T-helper 2 cell treated with Interferon-gamma antibody and Interleukin-4, amounts not matched to agents 5 μg/mL and 100 μg/mL, for 36 hours (primary cell): ENCODE results near the gene VWA2.

Experiments
- DNase-seq: peaks from one replicate; pipeline ENCODE4 v3.0.0; 2021; ENCODE audit warnings: low spot score
- H3K27ac Mint-ChIP-seq: one replicate; pipeline ENCODE4 v1.8.0; 2021; ENCODE audit warnings: mild to moderate bottlenecking, mixed read lengths
- H3K27me3 Mint-ChIP-seq: one replicate; pipeline ENCODE4 v1.8.0; 2021; ENCODE audit warnings: low read depth, mixed read lengths
- H3K36me3 Mint-ChIP-seq: one replicate; pipeline ENCODE4 v1.8.0; 2021; ENCODE audit warnings: low read depth, mixed read lengths
- H3K4me1 Mint-ChIP-seq: one replicate; pipeline ENCODE4 v1.8.0; 2021; ENCODE audit warnings: low read depth, mixed read lengths
- H3K4me3 Mint-ChIP-seq: one replicate; pipeline ENCODE4 v1.8.0; 2022; ENCODE audit warnings: mild to moderate bottlenecking, moderate library complexity, mixed read lengths
- H3K9me3 Mint-ChIP-seq: one replicate; pipeline ENCODE4 v1.8.0; 2021; ENCODE audit warnings: mixed read lengths

The VWA2 gene

DNA sequence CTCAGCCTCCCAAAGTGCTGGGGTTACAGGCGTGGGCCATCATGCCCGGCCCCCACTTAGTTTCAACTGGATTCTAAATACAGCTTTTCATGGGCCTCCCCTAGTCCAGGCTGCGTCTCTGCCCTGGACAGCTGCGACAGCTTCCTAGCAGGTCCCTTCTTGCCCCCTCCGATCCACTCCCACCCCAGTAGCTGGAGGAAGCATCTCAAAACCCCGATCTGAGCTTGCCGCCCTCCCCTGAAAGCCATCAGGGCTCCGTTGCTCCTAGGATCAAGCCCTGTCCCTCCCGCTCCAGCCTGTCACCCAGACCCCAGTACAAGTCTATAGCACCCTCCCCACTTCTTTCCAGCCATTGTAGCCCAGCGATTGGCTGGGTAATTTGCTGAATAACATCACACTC is 64.5 kb downstream of the VWA2 start:
- Mint-ChIP-seq H3K9me3 (no peaks in the 10 kb centered on the region), H3K4me3 (peak overlapping the region; percentile 86), H3K27me3 (no peaks in the 10 kb centered on the region), H3K4me1 (peaks cover 10% of the 10 kb centered on the region), H3K36me3 (no peaks in the 10 kb centered on the region), H3K27ac (no peak overlapping the region)
- no peak for DNase-seq

DNA sequence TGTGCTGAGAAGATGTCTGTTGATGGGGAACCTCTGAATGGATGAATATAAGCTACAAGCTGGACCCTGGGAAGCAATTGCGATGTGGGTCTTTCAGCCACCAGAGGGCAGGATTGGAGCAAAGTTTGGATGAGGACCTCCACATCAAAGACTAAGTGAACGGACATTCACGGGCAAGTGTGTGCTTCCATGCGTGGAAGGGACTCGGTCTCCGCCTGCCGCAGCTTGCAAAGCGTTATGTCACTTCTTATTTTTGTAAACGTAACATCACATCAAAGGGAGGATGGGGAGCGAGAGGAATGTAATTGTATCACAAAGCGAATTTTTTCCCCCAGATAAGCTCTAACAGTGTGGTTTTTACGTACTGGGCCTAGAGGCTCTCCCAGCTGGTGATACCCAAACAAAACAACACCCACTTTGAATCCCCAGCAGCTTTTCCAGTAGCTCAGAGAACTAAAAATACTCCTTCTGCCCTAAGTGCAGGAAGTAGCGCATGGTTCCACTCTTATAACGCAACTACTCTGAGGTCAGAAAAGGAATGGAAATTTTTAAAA is 65.0 kb downstream of the VWA2 start:
- no peaks in the 10 kb centered on the region for H3K9me3 Mint-ChIP-seq
- peaks cover 10% of the 10 kb centered on the region for H3K4me1 Mint-ChIP-seq
- peak overlapping the region; percentile 86 for H3K4me3 Mint-ChIP-seq
- H3K27ac Mint-ChIP-seq: peak overlapping the region; percentile 60
- H3K27me3 Mint-ChIP-seq: no peaks in the 10 kb centered on the region
- DNase-seq: peak; percentile 65
- no peaks in the 10 kb centered on the region for H3K36me3 Mint-ChIP-seq

DNA sequence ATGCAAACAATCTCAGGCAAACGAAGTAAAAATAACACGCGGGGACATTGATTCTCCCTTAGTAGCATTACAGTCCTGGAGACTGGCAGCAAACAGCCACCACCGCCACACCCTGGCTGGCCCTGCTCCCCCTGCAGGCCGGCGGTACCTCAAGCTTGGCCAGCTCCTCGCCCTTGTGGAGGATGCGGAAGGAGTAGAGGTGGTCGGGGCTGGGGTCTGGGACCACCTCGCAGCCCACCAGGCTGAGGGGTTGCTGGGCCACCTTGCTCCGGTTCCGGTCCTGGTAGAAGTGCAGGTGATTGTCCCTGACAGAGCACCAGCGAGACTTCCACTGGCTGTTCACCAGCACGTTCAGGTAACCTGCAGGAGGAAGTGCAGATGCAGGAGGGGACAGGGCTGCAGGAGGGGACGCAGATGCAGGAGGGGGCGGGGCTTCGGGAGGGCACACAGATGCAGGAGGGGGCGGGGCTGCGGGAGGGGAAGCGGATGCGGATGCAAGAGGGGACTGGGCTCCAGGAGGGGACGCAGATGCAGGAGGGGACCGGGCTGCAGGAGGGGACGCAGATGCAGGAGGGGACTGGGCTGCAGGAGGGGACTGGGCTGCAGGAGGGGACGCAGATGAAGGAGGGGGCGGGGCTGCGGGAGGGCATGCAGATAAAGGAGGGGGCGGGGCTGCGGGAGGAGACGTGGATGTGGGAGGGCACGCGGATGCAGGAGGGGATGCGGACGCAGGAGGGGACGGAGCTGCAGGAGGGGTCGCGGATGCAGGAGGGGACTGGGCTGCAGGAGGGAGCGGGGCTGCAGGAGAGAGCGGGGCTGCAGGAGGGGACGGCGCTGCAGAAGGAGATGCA is 65.7 kb downstream of the VWA2 start:
- H3K4me3 Mint-ChIP-seq: peak overlapping the region; percentile 86
- no peaks in the 10 kb centered on the region for H3K36me3 Mint-ChIP-seq
- H3K27me3 Mint-ChIP-seq: no peaks in the 10 kb centered on the region
- DNase-seq: peak; percentile 41
- peak overlapping the region; percentile 60 for H3K27ac Mint-ChIP-seq
- H3K9me3 Mint-ChIP-seq: no peaks in the 10 kb centered on the region
- H3K4me1 Mint-ChIP-seq: peaks cover 10% of the 10 kb centered on the region

- DNase-seq: no peak
- no peaks in the 10 kb centered on the region for H3K9me3 Mint-ChIP-seq
- H3K27me3 Mint-ChIP-seq: no peaks in the 10 kb centered on the region
- H3K4me3 Mint-ChIP-seq: peak overlapping the region; percentile 86
- H3K27ac Mint-ChIP-seq: no peak overlapping the region
- H3K4me1 Mint-ChIP-seq: peaks cover 10% of the 10 kb centered on the region
- H3K36me3 Mint-ChIP-seq: no peaks in the 10 kb centered on the region
Measured at GRCh38 chr10:114305521-114305925, 66.5 kb downstream of the VWA2 start.

GRCh38 chr10:114306116-114306973 is 67.3 kb downstream of the VWA2 start:
- no peak for DNase-seq
- no peaks in the 10 kb centered on the region for H3K9me3 Mint-ChIP-seq
- H3K27me3 Mint-ChIP-seq: no peaks in the 10 kb centered on the region
- no peak overlapping the region for H3K4me3 Mint-ChIP-seq
- H3K36me3 Mint-ChIP-seq: no peaks in the 10 kb centered on the region
- no peak overlapping the region for H3K27ac Mint-ChIP-seq
- peaks cover 10% of the 10 kb centered on the region for H3K4me1 Mint-ChIP-seq

DNA sequence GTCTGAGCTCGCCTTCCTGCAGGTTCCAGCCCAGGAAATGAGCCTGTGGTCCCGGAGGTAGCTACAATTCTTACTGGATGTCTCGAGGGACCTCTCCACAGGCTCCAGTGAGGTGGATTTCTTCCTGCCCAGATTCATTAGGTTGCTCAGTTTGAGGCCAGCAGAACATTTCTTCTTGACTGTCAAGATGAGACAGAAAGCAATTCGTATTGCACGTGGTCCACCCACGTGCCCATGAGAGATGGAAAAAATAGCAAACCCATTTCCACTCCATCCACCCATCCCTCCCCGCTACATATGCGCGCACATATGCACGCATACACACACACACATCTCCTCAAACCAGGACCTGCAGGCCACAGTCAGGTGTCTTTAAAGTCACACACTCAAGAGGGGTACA is 68.7 kb downstream of the VWA2 start:
- Mint-ChIP-seq H3K4me1 (peaks cover 10% of the 10 kb centered on the region), H3K4me3 (no peak overlapping the region), H3K36me3 (no peaks in the 10 kb centered on the region), H3K27me3 (no peaks in the 10 kb centered on the region), H3K9me3 (no peaks in the 10 kb centered on the region), H3K27ac (no peak overlapping the region)
- no peak for DNase-seq

- no peaks in the 10 kb centered on the region for H3K27me3 Mint-ChIP-seq
- peaks cover 8% of the 10 kb centered on the region for H3K4me1 Mint-ChIP-seq
- no peak overlapping the region for H3K27ac Mint-ChIP-seq
- no peaks in the 10 kb centered on the region for H3K9me3 Mint-ChIP-seq
- DNase-seq: no peak
- H3K4me3 Mint-ChIP-seq: no peak overlapping the region
- no peaks in the 10 kb centered on the region for H3K36me3 Mint-ChIP-seq
Measured at GRCh38 chr10:114308531-114309363, 69.7 kb downstream of the VWA2 start.

DNA sequence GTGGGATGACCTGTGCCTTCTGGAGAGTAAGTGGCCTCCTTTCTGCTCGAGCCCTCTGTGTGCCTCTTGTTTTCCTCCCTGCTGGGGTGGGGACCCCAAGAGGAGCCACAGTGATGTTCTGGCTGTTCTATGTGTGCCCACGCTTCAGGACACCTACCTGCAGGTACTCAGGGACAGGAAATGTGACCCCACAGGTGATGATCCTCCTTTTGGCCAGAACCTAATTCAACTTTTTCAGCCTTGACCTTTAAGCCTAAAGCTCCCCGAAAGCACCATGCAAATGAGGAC is 70.3 kb downstream of the VWA2 start:
- H3K36me3 Mint-ChIP-seq: no peaks in the 10 kb centered on the region

DNA sequence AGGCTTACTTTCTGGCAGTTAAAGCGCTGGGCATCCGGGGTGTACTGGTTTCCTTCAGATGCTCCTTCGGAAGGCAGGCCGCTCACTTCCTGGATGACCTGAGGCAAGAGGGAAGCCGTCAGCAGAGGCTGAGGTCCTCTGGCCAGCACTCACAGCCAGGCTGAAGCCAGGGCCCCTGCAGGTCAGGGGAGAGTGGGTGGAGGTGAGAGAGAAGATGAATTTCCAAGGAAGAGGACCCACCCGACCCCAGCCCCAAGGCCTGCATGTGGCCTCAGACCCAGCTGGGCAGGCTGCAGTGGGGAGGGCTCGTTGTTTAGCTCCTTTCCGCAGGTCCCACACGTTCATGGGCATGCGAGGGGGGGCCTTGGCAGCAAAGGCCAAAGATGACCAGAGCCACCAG is 71.3 kb downstream of the VWA2 start:
- H3K27me3 Mint-ChIP-seq: no peaks in the 10 kb centered on the region

More for the DNA sequence above, 70.3 kb downstream of the VWA2 start:
- H3K4me1 Mint-ChIP-seq: peaks cover 2% of the 10 kb centered on the region
- no peak overlapping the region for H3K4me3 Mint-ChIP-seq
- H3K27ac Mint-ChIP-seq: no peak overlapping the region
- no peaks in the 10 kb centered on the region for H3K9me3 Mint-ChIP-seq
- DNase-seq: no peak
- H3K27me3 Mint-ChIP-seq: no peaks in the 10 kb centered on the region

DNA sequence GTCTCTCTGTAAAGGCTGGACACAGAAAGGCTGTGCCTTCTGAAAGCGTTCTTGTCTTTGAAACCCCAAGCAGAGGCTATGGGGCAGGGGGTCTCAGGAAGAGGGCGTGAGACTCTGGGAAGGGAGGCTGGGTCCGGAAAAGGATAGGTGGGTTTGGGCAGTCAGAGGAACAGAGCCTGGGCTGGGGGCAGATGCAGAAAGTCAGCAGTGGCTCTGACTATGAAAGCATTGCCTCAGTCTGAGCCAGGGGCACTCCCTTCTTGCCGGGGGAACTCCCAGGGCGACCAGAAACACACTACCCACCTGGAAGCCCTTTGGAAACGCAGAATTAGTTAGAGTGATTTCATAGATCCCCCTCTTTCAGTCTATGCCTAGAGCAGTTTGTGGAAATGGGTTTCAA is 72.0 kb downstream of the VWA2 start:
- no peaks in the 10 kb centered on the region for H3K9me3 Mint-ChIP-seq
- H3K4me1 Mint-ChIP-seq: no peaks in the 10 kb centered on the region
- H3K36me3 Mint-ChIP-seq: no peaks in the 10 kb centered on the region
- no peak overlapping the region for H3K4me3 Mint-ChIP-seq
- no peak overlapping the region for H3K27ac Mint-ChIP-seq
- no peak for DNase-seq
- no peaks in the 10 kb centered on the region for H3K27me3 Mint-ChIP-seq

More for the DNA sequence above, 71.3 kb downstream of the VWA2 start:
- H3K27ac Mint-ChIP-seq: no peak overlapping the region
- no peaks in the 10 kb centered on the region for H3K9me3 Mint-ChIP-seq
- H3K4me1 Mint-ChIP-seq: no peaks in the 10 kb centered on the region
- DNase-seq: no peak
- H3K4me3 Mint-ChIP-seq: no peak overlapping the region
- no peaks in the 10 kb centered on the region for H3K36me3 Mint-ChIP-seq

DNA sequence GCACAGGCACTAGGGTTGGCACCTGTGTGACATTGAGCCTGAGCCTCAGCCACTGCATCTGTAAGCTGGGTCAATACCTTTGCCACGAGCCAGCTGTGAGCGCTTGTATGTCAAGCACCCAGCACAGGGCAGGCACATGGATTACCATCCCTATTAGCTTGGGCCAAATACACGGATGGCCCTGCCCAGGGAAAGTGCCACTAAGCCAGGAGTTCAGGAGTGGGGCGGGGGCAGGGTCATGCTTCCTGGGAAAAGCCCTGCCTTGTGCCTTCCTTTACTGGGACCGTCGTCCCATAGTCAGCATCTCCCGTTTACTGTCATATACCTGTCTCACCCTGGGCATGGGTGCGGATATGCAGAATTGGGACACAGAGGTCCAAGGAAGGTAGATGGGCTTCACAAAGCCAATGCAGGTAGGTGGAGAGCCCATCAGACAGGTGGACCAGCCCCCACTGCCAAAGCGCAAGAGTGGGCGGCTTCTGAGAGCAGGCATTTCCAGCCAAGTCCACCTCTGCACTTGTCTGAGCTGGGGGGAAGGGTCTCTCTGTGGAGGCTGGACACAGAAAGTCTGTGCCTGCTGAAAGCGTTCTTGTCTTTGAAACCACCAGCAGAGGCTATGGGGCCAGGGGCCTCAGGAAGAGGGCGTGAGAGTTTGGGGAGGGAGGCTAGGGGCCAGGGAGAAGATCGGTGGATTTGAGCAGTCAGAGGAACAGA is 72.6 kb downstream of the VWA2 start:
- Mint-ChIP-seq H3K27ac (no peak overlapping the region), H3K4me1 (no peaks in the 10 kb centered on the region), H3K27me3 (no peaks in the 10 kb centered on the region), H3K9me3 (no peaks in the 10 kb centered on the region), H3K36me3 (no peaks in the 10 kb centered on the region), H3K4me3 (no peak overlapping the region)
- no peak for DNase-seq

DNA sequence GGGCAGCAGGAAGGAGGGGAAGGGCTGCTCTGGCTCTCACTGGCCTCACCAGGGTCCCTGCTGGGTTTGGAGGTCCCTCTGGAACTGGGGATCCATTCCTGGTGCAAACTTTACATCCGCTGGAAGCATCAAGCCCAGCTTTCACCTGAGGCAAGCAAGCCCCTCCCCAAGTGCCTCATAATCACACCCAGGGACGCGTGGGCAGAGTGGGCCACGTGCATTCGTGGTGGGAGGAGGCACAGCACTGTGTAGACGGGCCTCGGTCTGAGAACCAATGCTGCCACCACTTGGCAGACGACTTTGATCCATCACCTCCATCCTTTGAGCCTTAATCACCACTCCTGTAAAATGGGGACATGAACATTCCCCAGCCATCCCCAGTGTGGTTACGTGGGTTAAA is 74.1 kb downstream of the VWA2 start:
- Mint-ChIP-seq H3K9me3 (no peaks in the 10 kb centered on the region), H3K27ac (no peak overlapping the region), H3K4me3 (no peak overlapping the region), H3K36me3 (no peaks in the 10 kb centered on the region), H3K27me3 (no peaks in the 10 kb centered on the region), H3K4me1 (no peaks in the 10 kb centered on the region)
- no peak for DNase-seq

GRCh38 chr10:114313866-114314265 is 74.8 kb downstream of the VWA2 start:
- Mint-ChIP-seq H3K4me1 (no peaks in the 10 kb centered on the region), H3K4me3 (no peak overlapping the region), H3K9me3 (no peaks in the 10 kb centered on the region), H3K27me3 (no peaks in the 10 kb centered on the region), H3K27ac (no peak overlapping the region), H3K36me3 (no peaks in the 10 kb centered on the region)
- DNase-seq: no peak
